Stomach (tissue), 4 donors: ENCODE data around the gene WSB2.
A peak's percentile ranks its signal among the peaks of the same experiment; 100 is the strongest.

Experiments used
- CTCF ChIP-seq, 7 experiments: fragments of 450-650 bp in 4 of 7; fragments of 200-600 bp in 3 of 7; sonication (generic) in 3 of 7; IDR thresholded peaks; one replicate each; pipeline ENCODE4 v1.5.1; 2016 to 2019; ENCODE audit warnings: antibody characterized with exemption in 7 of 7, control low read depth in 2 of 7, mild to moderate bottlenecking in 1 of 7
- EP300 ChIP-seq: sonication (generic); formaldehyde crosslinking; IDR thresholded peaks from one replicate; pipeline ENCODE4 v1.6.1; 2017; ENCODE audit warnings: antibody characterized with exemption
- POLR2A ChIP-seq, 4 donors: fragments of 450-650 bp; IDR thresholded peaks; one replicate each; pipeline ENCODE4 v1.6.1; 2016; ENCODE audit warnings: antibody characterized with exemption in 4 of 4, control low read depth in 2 of 4, mild to moderate bottlenecking in 1 of 4, moderate library complexity in 1 of 4
- POLR2AphosphoS5 ChIP-seq, 3 donors: sonication (generic); formaldehyde crosslinking; IDR thresholded peaks; one replicate each; pipeline ENCODE4 v1.6.1; 2016; ENCODE audit warnings: antibody characterized with exemption in 3 of 3

DNA sequence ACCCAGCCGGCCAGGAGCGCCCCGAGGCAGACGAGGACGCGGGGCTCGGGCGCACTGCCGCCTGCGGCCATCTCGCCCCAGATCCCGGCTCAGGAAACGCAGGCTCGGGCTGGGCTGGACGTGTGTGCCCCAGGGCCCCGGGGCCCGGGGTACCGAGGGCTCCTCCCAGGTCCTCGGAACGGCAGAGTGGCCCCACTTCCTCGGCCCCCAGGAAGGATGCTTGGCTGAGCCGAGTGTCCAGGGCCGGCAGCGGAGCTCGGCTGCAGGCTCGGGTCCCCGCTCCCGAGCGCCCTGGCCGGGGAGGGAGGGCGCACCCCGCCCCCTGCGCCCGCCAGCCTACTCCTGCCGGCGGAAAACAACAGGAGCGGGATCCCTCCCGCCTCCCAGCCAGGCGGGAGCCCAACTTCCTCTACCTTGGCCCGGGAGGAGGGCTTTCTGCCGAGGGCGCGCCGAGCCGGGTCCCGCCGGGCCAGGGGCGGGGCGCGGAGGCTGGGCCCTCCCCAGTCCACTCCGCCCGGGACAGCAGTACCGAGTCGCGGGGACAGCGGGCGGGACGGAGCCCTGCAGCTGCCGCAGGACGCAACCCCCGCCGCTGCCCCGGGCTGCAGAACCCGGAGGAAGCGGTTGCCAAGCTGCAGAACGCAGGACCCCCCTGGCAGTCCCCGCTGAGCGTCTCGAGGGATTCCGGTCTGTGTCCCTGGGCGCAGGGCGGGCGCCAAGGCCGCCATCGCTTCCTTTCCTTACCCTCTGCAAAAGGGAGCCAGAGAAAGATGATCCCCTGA is 42.8 kb upstream of the WSB2 start, which contains the start of gene VSIG10:
- TF ChIP-seq POLR2A (IDR thresholded peaks at IDR 0.05) = peak in 1 of 4 donors; percentile 57
- no peak for TF ChIP-seq CTCF (IDR thresholded peaks at IDR 0.05)
- peak; percentile 33 to 86 (median 82) for TF ChIP-seq POLR2AphosphoS5 (IDR thresholded peaks at IDR 0.05)
- TF ChIP-seq EP300 = no peak
